Thyroid gland (tissue), 4 donors: ENCODE data around the gene SCTR.

ENCODE experiments used
- CTCF ChIP-seq, 6 experiments: fragments of 200-600 bp in 3 of 6; fragments of 450-650 bp in 3 of 6; sonication (generic) in 3 of 6; IDR thresholded peaks; one replicate each; pipeline ENCODE4 v1.5.1; 2016 to 2019; ENCODE audit warnings: antibody characterized with exemption in 6 of 6, mild to moderate bottlenecking in 2 of 6, inconsistent platforms in 1 of 6, moderate library complexity in 1 of 6
- POLR2A ChIP-seq, 2 donors: fragments of 450-650 bp; IDR thresholded peaks; one replicate each; pipeline ENCODE4 v1.6.1; 2017; ENCODE audit warnings: antibody characterized with exemption in 2 of 2, mild to moderate bottlenecking in 2 of 2, moderate library complexity in 1 of 2

GRCh38 chr2:119422360-119423107, 101.7 kb downstream of the SCTR start:
- TF ChIP-seq CTCF (IDR thresholded peaks at IDR 0.05) (no peak), POLR2A (IDR thresholded peaks at IDR 0.05) (no peak)
